GM21717 (cell line): ENCODE data around the gene FAM124A.

Experiments
- ATAC-seq: cut with Tn5 transposase; IDR thresholded peaks from one replicate; pipeline ENCODE4 v1.9.1; 2021; ENCODE audit warnings: mild to moderate bottlenecking, moderate library complexity; ENCODE audit not compliant: unreplicated experiment

Gene FAM124A

GRCh38 chr13:51240178-51240577 is 18.0 kb downstream of the FAM124A start:
- ATAC-seq, result no peak

GRCh38 chr13:51240958-51241357 is 18.8 kb downstream of the FAM124A start:
- no peak for ATAC-seq

GRCh38 chr13:51241720-51242119 is 19.5 kb downstream of the FAM124A start:
- ATAC-seq, result no peak

- ATAC-seq, result no peak
Measured at GRCh38 chr13:51243227-51243626, 21.0 kb downstream of the FAM124A start.

- ATAC-seq, result no peak
Measured at GRCh38 chr13:51243832-51244231, 21.6 kb downstream of the FAM124A start.

- no peak for ATAC-seq
Measured at GRCh38 chr13:51244637-51245405, 22.6 kb downstream of the FAM124A start.

GRCh38 chr13:51245583-51245982 is 23.4 kb downstream of the FAM124A start:
- no peak for ATAC-seq

GRCh38 chr13:51246025-51246417 is 23.8 kb downstream of the FAM124A start:
- no peak for ATAC-seq

GRCh38 chr13:51246418-51247277 is 24.4 kb downstream of the FAM124A start:
- no peak for ATAC-seq

GRCh38 chr13:51249255-51249654 is 27.1 kb downstream of the FAM124A start:
- no peak for ATAC-seq

- ATAC-seq, result no peak
Measured at GRCh38 chr13:51249770-51250741, 27.9 kb downstream of the FAM124A start.

- ATAC-seq, result no peak
Measured at GRCh38 chr13:51251480-51251879, 29.3 kb downstream of the FAM124A start.

- no peak for ATAC-seq
Measured at GRCh38 chr13:51252954-51253532, 30.8 kb downstream of the FAM124A start.

- ATAC-seq, result no peak
Measured at GRCh38 chr13:51255556-51255955, 33.4 kb downstream of the FAM124A start.

- ATAC-seq, result no peak
Measured at GRCh38 chr13:51257187-51257586, 35.0 kb downstream of the FAM124A start.

GRCh38 chr13:51258612-51259548 is 36.7 kb downstream of the FAM124A start:
- no peak for ATAC-seq

GRCh38 chr13:51260154-51260553 is 38.0 kb downstream of the FAM124A start:
- no peak for ATAC-seq

GRCh38 chr13:51261610-51262249 is 39.5 kb downstream of the FAM124A start:
- ATAC-seq, result no peak
